D341Med (cell line): ENCODE data around the gene TNS3.

ENCODE experiments used
- DNase-seq: peaks from one replicate; pipeline ENCODE4 v3.0.0; 2012; ENCODE audit warnings: low spot score

The TNS3 gene

DNA sequence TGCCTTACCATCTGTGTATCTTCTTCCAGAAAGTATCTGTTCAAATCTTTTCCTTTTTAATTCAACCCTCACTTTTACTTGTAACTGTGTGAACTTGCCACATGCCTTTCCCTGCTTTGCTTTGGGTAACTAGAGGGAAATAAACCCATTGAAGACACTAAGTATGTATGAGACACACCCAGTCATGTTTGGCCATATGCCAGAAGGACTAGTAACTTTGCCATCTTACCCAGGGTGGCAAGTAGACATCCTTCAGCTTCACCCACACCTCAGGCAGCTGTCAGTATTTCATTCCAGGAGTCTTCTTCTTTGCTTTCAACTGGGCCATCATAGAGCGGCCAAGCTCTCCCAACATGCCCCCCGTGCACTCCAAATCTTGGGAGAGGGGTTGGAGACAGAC lies 323.1 kb downstream of the TNS3 start:
- no peak for DNase-seq

GRCh38 chr7:47256016-47256415 lies 325.9 kb downstream of the TNS3 start:
- DNase-seq = no peak

DNA sequence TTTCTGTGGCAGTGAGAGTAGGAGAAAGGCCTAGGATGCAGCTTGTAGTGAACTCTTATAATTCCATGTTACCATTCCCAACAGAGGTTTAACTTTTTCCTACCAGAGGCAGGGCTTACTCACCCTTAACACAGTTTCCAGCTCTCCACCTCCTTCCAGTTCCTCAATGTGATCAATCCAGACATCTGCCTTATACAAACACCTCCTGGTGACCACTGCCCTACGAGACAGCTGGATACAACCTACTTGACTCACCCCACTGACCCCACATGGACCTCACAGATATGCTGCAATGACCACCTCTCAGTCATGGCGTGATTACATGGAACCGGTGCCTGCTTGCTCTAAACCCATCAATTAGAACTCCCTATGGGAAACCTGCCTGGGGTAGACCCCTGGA lies 326.5 kb downstream of the TNS3 start:
- no peak for DNase-seq

GRCh38 chr7:47255007-47255406 lies 326.9 kb downstream of the TNS3 start:
- DNase-seq = no peak

GRCh38 chr7:47254081-47254977 lies 327.6 kb downstream of the TNS3 start:
- DNase-seq = peak; percentile 53

DNA sequence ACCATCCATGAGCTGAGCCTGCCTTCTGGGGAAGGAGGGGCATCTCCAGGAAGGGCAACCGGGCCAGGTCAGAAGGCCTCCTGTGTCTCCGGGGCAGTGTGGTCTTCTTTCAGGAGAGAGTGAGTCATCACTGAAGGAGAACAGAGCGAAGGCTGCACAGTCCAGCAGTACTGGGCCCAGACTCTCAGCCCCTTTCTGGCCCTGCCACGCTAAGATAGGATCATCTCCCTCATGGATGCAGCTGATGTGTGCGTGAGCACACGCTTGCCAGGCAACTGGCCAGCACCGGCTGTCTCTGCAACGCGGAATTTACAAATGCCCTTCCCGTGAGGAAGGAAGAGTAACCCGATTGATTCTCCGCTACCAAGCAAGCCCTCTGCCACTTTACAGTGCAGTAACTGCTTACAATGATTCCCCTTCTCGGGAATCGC lies 328.2 kb downstream of the TNS3 start:
- DNase-seq = no peak

- no peak for DNase-seq
These were observed 329.2 kb downstream of the TNS3 start for GRCh38 chr7:47252675-47253074.

- no peak for DNase-seq
These were observed 332.6 kb downstream of the TNS3 start for GRCh38 chr7:47249361-47249760.

DNA sequence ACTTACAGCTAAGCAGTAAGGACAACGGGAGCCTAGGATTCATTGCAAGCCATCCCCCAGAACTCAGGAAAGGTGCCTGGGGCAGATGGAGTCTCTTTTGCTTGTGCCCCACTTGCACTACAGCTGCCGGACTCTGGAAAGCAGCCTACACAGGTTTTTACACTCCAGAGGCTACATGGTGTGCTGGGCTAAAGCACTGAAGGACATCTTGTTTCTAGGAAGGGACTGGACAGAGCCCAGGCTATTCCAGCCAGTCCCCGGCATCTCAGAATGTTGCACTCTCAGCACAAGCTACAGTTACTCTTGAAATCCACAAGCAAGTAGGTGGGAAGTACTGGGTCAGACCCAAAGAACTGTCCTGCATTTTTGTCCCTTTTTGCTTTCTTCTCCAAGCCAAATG lies 333.1 kb downstream of the TNS3 start:
- no peak for DNase-seq

GRCh38 chr7:47247132-47247531 lies 334.8 kb downstream of the TNS3 start:
- no peak for DNase-seq

DNA sequence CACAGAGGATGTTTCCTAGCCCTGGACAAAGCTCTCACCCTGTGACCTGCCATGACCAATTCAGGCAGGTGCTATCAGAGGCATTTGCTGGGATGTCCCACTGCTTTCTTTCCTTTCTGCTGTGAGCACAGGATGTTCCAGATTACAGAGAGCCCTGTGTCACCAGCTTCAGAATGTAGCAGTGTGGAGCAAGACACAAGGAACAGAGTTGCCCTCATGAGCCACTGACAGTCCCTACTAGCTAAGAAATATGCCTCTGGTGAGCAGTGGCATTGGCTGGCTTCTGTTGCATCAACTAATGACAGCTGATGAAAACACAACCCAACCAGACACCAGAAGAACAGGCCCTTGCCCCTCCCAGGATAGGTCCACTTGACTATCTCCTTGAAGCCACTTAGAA lies 337.2 kb downstream of the TNS3 start:
- no peak for DNase-seq

- DNase-seq = no peak
These were observed 340.5 kb downstream of the TNS3 start for GRCh38 chr7:47241112-47242065.

DNA sequence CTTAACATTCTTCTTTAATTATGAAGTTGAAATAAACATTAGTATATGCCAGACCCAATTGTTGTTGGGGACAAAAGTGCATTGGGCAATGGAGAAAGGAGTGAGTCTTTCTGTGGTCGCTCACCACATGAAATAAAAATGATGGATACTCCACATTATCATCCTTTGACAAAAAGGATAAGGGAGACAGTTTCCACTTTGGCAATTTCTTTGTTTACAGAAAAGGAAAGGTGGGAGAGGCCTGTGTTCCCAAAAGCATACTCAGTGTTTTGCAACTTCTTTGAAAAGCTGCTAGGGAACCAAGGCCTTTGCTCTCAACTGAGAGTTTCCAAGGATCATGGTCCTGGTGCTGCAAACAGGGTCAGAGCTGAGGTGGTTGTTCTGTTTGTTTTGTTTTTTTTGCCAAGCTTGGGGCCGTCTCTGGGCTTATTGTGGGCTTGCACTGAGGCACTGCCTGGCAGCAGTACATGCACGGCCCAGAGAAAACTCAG lies 341.9 kb downstream of the TNS3 start:
- DNase-seq = no peak

GRCh38 chr7:47239034-47239433 lies 342.9 kb downstream of the TNS3 start:
- no peak for DNase-seq

- no peak for DNase-seq
These were observed 345.3 kb downstream of the TNS3 start for GRCh38 chr7:47236480-47237129.

- no peak for DNase-seq
These were observed 347.9 kb downstream of the TNS3 start for GRCh38 chr7:47233996-47234395.

- DNase-seq = no peak
These were observed 349.0 kb downstream of the TNS3 start for GRCh38 chr7:47232751-47233412.

- DNase-seq = no peak
These were observed 350.3 kb downstream of the TNS3 start for GRCh38 chr7:47231627-47232026.

- DNase-seq = no peak
These were observed 350.9 kb downstream of the TNS3 start for GRCh38 chr7:47231032-47231431.

DNA sequence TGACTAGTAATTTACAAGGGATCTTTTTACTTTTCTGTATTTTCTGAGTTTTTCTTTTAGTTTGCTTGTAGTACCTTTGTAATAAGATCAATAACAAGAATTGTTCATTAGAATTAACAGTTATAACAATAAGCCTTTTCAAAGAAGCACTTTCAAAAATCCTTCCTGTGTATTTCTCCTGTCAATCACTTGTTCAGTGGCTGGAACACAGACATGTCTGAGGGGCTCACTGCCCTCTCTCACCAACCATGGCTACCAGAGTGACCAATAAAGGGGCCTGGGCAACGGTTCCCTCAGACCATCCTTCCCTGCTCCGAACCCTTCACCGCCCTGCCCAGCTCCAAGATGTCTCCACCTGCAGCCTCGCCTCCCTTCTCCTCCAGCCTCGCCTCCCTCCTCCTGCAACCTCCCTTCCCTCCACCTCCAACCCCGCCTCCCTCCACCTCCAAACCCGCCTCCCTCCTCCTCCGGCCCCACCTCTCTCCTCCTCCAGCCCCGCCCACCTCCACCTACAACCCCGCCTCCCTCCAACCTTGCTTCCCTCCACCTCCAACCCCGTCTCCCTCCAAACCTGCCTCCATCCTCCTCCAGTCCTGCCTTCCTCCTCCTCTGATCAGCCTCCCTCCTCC lies 353.4 kb downstream of the TNS3 start:
- DNase-seq = no peak

- DNase-seq = no peak
These were observed 354.1 kb downstream of the TNS3 start for GRCh38 chr7:47227762-47228177.
